Measurements from ENCODE around the gene MS4A6A. TPM values are rescaled to one million over a fixed set of nuclear protein-coding genes. Genes with fewer than 3 reads are reported as not detected.

Gene MS4A6A
- total RNA-seq, 3 donors from 2014 or later (not counting 1 experiment from before 2014, with no cell fraction given): 1.8 to 27.2 (median 11.8) TPM

GRCh38 chr11:60168306-60168705, 14.6 kb downstream of the MS4A6A start:
- Histone ChIP-seq H3K36me3 (ENCODE audit: control insufficient read depth, insufficient read depth, low read length) (no peaks in the 10 kb centered on the region), H3K4me3 (ENCODE audit: low read length) (no peak overlapping the region), H3K27me3 (ENCODE audit: control insufficient read depth, insufficient read depth, low read length) (no peaks in the 10 kb centered on the region), H3K9me3 (ENCODE audit: control insufficient read depth, insufficient read depth, low read length) (peaks cover 8% of the 10 kb centered on the region), H3K27ac (ENCODE audit: low read length) (no peak overlapping the region), H3K4me1 (ENCODE audit: control insufficient read depth, insufficient read depth, low read length) (no peaks in the 10 kb centered on the region)
- Mint-ChIP-seq H3K4me3 (no peak overlapping the region), H3K4me1 (no peaks in the 10 kb centered on the region), H3K36me3 (no peaks in the 10 kb centered on the region), H3K9me3 (no peaks in the 10 kb centered on the region), H3K27ac (no peak overlapping the region), H3K27me3 (ENCODE audit: low read depth in 2 of 2) (peaks cover 0 to 7% of the 10 kb centered on the region in 2 donors)
- no peak for ATAC-seq
- intact Hi-C loops (cut with micrococcal nuclease): no loop called here
- 90% methylated on average over 6 of the region's 6 CpGs for WGBS (ENCODE audit: insufficient coverage)
- DNase-seq: no peak
- no peak for TF ChIP-seq CTCF (IDR thresholded peaks at IDR 0.05)

GRCh38 chr11:60165951-60166350, 16.9 kb downstream of the MS4A6A start:
- no peaks in the 10 kb centered on the region for H3K36me3 ChIP-seq (ENCODE audit: control insufficient read depth, insufficient read depth, low read length)

GRCh38 chr11:60165538-60165937, 17.3 kb downstream of the MS4A6A start:
- no peak overlapping the region for H3K27ac Mint-ChIP-seq
- TF ChIP-seq CTCF (IDR thresholded peaks at IDR 0.05): no peak
- peaks cover 8% of the 10 kb centered on the region for H3K9me3 ChIP-seq (ENCODE audit: control insufficient read depth, insufficient read depth, low read length)
- H3K4me3 Mint-ChIP-seq: no peak overlapping the region
- ATAC-seq (no peak), DNase-seq (no peak)
- intact Hi-C loops (cut with micrococcal nuclease): no loop called here
- H3K4me1 ChIP-seq (ENCODE audit: control insufficient read depth, insufficient read depth, low read length): no peaks in the 10 kb centered on the region
- no peaks in the 10 kb centered on the region for H3K36me3 Mint-ChIP-seq
- WGBS (ENCODE audit: insufficient coverage): 30% methylated on average over 2 of the region's 2 CpGs
- peaks cover 2 to 19% of the 10 kb centered on the region in 2 donors for H3K27me3 Mint-ChIP-seq (ENCODE audit: low read depth in 2 of 2)
- H3K4me3 ChIP-seq (ENCODE audit: low read length): no peak overlapping the region
- no peaks in the 10 kb centered on the region for H3K9me3 Mint-ChIP-seq
- no peaks in the 10 kb centered on the region for H3K27me3 ChIP-seq (ENCODE audit: control insufficient read depth, insufficient read depth, low read length)
- no peaks in the 10 kb centered on the region for H3K36me3 ChIP-seq (ENCODE audit: control insufficient read depth, insufficient read depth, low read length)
- no peak overlapping the region for H3K27ac ChIP-seq (ENCODE audit: low read length)
- H3K4me1 Mint-ChIP-seq: no peaks in the 10 kb centered on the region

More at GRCh38 chr11:60165951-60166350, 16.9 kb downstream of the MS4A6A start:
- Mint-ChIP-seq H3K36me3 (no peaks in the 10 kb centered on the region), H3K4me3 (no peak overlapping the region), H3K4me1 (no peaks in the 10 kb centered on the region), H3K9me3 (no peaks in the 10 kb centered on the region), H3K27me3 (ENCODE audit: low read depth in 2 of 2) (peaks cover 2 to 19% of the 10 kb centered on the region in 2 donors), H3K27ac (no peak overlapping the region)
- Histone ChIP-seq H3K4me1 (ENCODE audit: control insufficient read depth, insufficient read depth, low read length) (no peaks in the 10 kb centered on the region), H3K27me3 (ENCODE audit: control insufficient read depth, insufficient read depth, low read length) (no peaks in the 10 kb centered on the region), H3K9me3 (ENCODE audit: control insufficient read depth, insufficient read depth, low read length) (peaks cover 8% of the 10 kb centered on the region), H3K4me3 (ENCODE audit: low read length) (no peak overlapping the region), H3K27ac (ENCODE audit: low read length) (no peak overlapping the region)
- DNase-seq (no peak), ATAC-seq (no peak)
- TF ChIP-seq CTCF (IDR thresholded peaks at IDR 0.05): no peak
- intact Hi-C loops (cut with micrococcal nuclease): no loop called here

- no peaks in the 10 kb centered on the region for H3K36me3 ChIP-seq (ENCODE audit: control insufficient read depth, insufficient read depth, low read length)
- no peak for ATAC-seq
- TF ChIP-seq CTCF (IDR thresholded peaks at IDR 0.05): no peak
- H3K27me3 Mint-ChIP-seq (ENCODE audit: low read depth in 2 of 2): peaks cover 2 to 19% of the 10 kb centered on the region in 2 donors
- H3K27me3 ChIP-seq (ENCODE audit: control insufficient read depth, insufficient read depth, low read length): no peaks in the 10 kb centered on the region
- H3K9me3 Mint-ChIP-seq: no peaks in the 10 kb centered on the region
- H3K36me3 Mint-ChIP-seq: no peaks in the 10 kb centered on the region
- H3K4me3 Mint-ChIP-seq: no peak overlapping the region
- peaks cover 8% of the 10 kb centered on the region for H3K9me3 ChIP-seq (ENCODE audit: control insufficient read depth, insufficient read depth, low read length)
- intact Hi-C loops (cut with micrococcal nuclease): no loop called here
- no peak for DNase-seq
- no peak overlapping the region for H3K27ac ChIP-seq (ENCODE audit: low read length)
- H3K4me1 Mint-ChIP-seq: no peaks in the 10 kb centered on the region
- H3K4me1 ChIP-seq (ENCODE audit: control insufficient read depth, insufficient read depth, low read length): no peaks in the 10 kb centered on the region
- no peak overlapping the region for H3K4me3 ChIP-seq (ENCODE audit: low read length)
- WGBS (ENCODE audit: insufficient coverage): 40% methylated on average over 1 of the region's 1 CpG
- no peak overlapping the region for H3K27ac Mint-ChIP-seq
These were observed 18.3 kb downstream of the MS4A6A start for GRCh38 chr11:60164550-60165075.
